Fibroblast of lung (primary cell): ENCODE measurements around the gene ASPRV1. TPM values are rescaled to one million over a fixed set of nuclear protein-coding genes. Genes with fewer than 3 reads are reported as not detected.

ENCODE experiments used
- DNase-seq, 2 donors: peaks; one replicate each; pipeline versions ENCODE4 v3.0.0 to v3.0.0-alpha.2; 2010; ENCODE audit warnings: low read depth in 2 of 2
- H2AFZ ChIP-seq: 2 replicates; pipeline ENCODE4 v1.5.1; 2012; ENCODE audit warnings: low read length, control low read depth, inconsistent platforms
- H3K27ac ChIP-seq: 2 replicates; pipeline ENCODE4 v1.5.1; 2011; ENCODE audit warnings: low read length, control low read depth; ENCODE audit not compliant: insufficient read depth
- H3K27me3 ChIP-seq: 2 replicates; pipeline ENCODE4 v1.5.1; 2011; ENCODE audit warnings: mild to moderate bottlenecking, low read length; ENCODE audit not compliant: control insufficient read depth, insufficient read depth
- H3K36me3 ChIP-seq: 2 replicates; pipeline ENCODE4 v1.5.1; 2011; ENCODE audit warnings: low read length; ENCODE audit not compliant: control insufficient read depth, insufficient read depth
- H3K4me1 ChIP-seq: 2 replicates; pipeline ENCODE4 v1.5.1; 2011; ENCODE audit warnings: low read length; ENCODE audit not compliant: control insufficient read depth, insufficient read depth; ENCODE audit errors: extremely low read depth
- H3K4me2 ChIP-seq: 2 replicates; pipeline ENCODE4 v1.5.1; 2011; ENCODE audit warnings: low read length, control low read depth; ENCODE audit not compliant: insufficient read depth; ENCODE audit errors: extremely low read depth
- H3K4me3 ChIP-seq, 4 experiments: fragments of 200-600 bp in 1 of 4; sonication (generic) in 1 of 4; replicated peaks in 1 of 4; 2 replicates each; pipeline ENCODE4 v1.5.1; 2011 to 2016; ENCODE audit warnings: low read length in 4 of 4, low read depth in 3 of 4, mild to moderate bottlenecking in 3 of 4, control low read depth in 2 of 4, inconsistent platforms in 1 of 4, mixed read lengths in 1 of 4; ENCODE audit not compliant: insufficient read depth in 1 of 4; ENCODE audit errors: control extremely low read depth in 1 of 4
- H3K79me2 ChIP-seq: 2 replicates; pipeline ENCODE4 v1.5.1; 2012; ENCODE audit warnings: mild to moderate bottlenecking, low read length, inconsistent platforms; ENCODE audit not compliant: control insufficient read depth, insufficient read depth
- H3K9ac ChIP-seq: 2 replicates; pipeline ENCODE4 v1.5.1; 2011; ENCODE audit warnings: mild to moderate bottlenecking, low read length, control low read depth; ENCODE audit not compliant: insufficient read depth
- H3K9me3 ChIP-seq: 2 replicates; pipeline ENCODE4 v1.5.1; 2012; ENCODE audit warnings: low read depth, low read length; ENCODE audit not compliant: control insufficient read depth, insufficient read depth
- H4K20me1 ChIP-seq: 2 replicates; pipeline ENCODE4 v1.5.1; 2011; ENCODE audit warnings: low read length; ENCODE audit not compliant: control insufficient read depth, insufficient read depth; ENCODE audit errors: extremely low read depth
- EZH2 ChIP-seq: IDR thresholded peaks from 2 replicates; pipeline ENCODE4 v1.5.1; 2012; ENCODE audit warnings: low read length, control low read depth, mild to moderate bottlenecking; ENCODE audit errors: missing control alignments
- polyA plus RNA-seq, 2 donors: library from polyadenylated mRNA; depleted of rRNA in 1 of 2; stranded (reverse) in 1 of 2; unstranded in 1 of 2; fragments of >200 nt; gene quantifications; 2 replicates each; pipeline ENCODE4 v1.2.1, GENCODE V29; 2011 to 2012; ENCODE audit warnings: missing spikeins in 1 of 2
- total RNA-seq: library from RNA; depleted of rRNA; stranded (reverse); fragments of >200 nt; gene quantifications from 2 replicates; pipeline ENCODE4 v1.2.1, GENCODE V29; 2014
- TF ChIP-seq, protein P1 (sequence below), 2 donors: IDR thresholded peaks in 1 of 2; conservative IDR thresholded peaks in 1 of 2; 1 replicate in 1 of 2; 2 replicates in 1 of 2; pipeline ENCODE4 v1.5.1; 2011 to 2012; ENCODE audit warnings: low read length in 2 of 2, control low read depth in 1 of 2, inconsistent platforms in 1 of 2, low read depth in 1 of 2, mild to moderate bottlenecking in 1 of 2

ASPRV1 gene
- total and polyA plus RNA-seq, 2 donors (not counting 1 experiment from before 2014, with no cell fraction given), result 0.08 to 0.33 TPM

DNA sequence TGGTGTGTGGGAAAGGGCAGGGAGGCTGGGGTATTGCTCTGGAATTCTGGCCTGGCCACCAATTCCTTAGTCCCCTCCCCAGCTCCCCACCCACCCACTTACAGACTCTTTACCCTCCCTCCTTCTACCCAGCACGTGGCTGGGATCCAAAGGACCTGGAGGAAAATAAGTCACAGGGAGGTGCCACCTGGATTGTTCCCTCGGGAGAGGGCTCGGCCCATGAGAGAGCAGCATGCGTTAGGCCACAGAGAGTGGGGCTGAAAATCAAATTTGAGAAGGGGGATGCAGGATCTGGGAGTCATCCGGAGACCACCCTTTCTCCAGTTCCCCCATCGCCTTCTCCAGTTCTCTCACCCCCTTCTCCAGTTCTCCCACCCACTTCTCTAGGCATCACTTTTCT lies 3.0 kb downstream of the ASPRV1 start:
- TF ChIP-seq, protein P1, sequence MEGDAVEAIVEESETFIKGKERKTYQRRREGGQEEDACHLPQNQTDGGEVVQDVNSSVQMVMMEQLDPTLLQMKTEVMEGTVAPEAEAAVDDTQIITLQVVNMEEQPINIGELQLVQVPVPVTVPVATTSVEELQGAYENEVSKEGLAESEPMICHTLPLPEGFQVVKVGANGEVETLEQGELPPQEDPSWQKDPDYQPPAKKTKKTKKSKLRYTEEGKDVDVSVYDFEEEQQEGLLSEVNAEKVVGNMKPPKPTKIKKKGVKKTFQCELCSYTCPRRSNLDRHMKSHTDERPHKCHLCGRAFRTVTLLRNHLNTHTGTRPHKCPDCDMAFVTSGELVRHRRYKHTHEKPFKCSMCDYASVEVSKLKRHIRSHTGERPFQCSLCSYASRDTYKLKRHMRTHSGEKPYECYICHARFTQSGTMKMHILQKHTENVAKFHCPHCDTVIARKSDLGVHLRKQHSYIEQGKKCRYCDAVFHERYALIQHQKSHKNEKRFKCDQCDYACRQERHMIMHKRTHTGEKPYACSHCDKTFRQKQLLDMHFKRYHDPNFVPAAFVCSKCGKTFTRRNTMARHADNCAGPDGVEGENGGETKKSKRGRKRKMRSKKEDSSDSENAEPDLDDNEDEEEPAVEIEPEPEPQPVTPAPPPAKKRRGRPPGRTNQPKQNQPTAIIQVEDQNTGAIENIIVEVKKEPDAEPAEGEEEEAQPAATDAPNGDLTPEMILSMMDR (conservative IDR thresholded peaks at IDR 0.05 in 1 of 2, IDR thresholded peaks at IDR 0.05 in 1 of 2; ENCODE audit: low read depth in 1 of 2, low read length in 2 of 2), result no peak
- TF ChIP-seq EZH2, result no peak
- H3K79me2 ChIP-seq, result no peaks in the 10 kb centered on the region
- H3K27me3 ChIP-seq, result peaks cover 19% of the 10 kb centered on the region
- H4K20me1 ChIP-seq, result no peaks in the 10 kb centered on the region
- no peak for DNase-seq
- H3K9me3 ChIP-seq, result no peaks in the 10 kb centered on the region
- no peak overlapping the region for H3K4me2 ChIP-seq
- H3K4me1 ChIP-seq, result no peaks in the 10 kb centered on the region
- no peak overlapping the region for H2AFZ ChIP-seq
- H3K27ac ChIP-seq, result no peak overlapping the region
- no peak overlapping the region for H3K4me3 ChIP-seq
- H3K36me3 ChIP-seq, result no peaks in the 10 kb centered on the region
- no peak overlapping the region for H3K9ac ChIP-seq

DNA sequence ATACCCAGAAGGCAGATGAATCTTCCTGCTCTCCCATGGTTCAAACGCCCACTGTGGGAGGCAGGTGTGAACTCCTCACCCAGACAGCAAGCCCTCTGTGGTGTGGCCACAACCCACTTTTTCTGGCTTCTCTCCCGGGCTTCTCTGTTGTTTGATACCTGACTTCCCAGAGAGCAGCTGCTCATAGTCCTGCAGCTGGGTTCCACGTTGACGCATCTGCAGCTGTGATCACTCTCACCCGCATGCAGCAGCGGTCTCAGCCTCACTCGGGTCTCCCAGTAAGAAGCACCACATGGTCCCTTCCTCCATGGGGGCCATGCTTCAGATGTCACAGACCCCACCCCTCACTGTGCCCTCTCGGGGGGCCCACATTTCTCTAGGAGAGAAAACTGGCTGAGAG lies 3.5 kb downstream of the ASPRV1 start:
- Histone ChIP-seq H3K27me3 (peaks cover 19% of the 10 kb centered on the region), H3K4me3 (no peak overlapping the region), H4K20me1 (no peaks in the 10 kb centered on the region), H3K4me2 (no peak overlapping the region), H3K36me3 (no peaks in the 10 kb centered on the region), H3K27ac (no peak overlapping the region), H2AFZ (no peak overlapping the region), H3K9ac (no peak overlapping the region), H3K9me3 (no peaks in the 10 kb centered on the region), H3K79me2 (no peaks in the 10 kb centered on the region), H3K4me1 (no peaks in the 10 kb centered on the region)
- TF ChIP-seq EZH2, result no peak
- TF ChIP-seq, protein P1 (conservative IDR thresholded peaks at IDR 0.05 in 1 of 2, IDR thresholded peaks at IDR 0.05 in 1 of 2; ENCODE audit: low read depth in 1 of 2, low read length in 2 of 2), result no peak
- DNase-seq, result peak in 1 of 2 donors; percentile 11

DNA sequence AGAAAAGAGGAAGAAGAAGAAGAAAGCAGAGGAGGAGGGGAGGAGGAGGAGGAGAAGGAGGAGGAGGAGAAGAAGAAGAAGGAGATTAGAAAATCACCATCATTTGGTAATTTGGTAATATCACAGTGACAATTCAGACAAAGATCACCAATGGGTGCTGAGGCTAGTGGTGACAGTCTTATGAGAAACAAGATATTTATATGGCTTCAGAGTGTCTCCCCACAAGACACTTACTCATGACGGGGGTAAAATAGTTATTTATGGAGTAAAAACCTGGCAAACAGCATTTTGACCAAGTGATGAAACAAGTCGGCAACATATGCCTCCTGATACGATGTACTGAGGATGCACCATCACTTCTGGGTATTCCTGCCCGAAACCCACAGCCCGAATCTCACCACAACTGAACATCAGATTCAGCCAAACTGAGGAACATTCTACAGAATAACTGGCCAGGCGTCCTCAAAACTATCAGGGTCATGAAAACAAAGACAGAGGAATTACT lies 4.9 kb downstream of the ASPRV1 start:
- Histone ChIP-seq H3K4me2 (no peak overlapping the region), H3K36me3 (no peaks in the 10 kb centered on the region), H3K9me3 (no peaks in the 10 kb centered on the region), H3K27ac (no peak overlapping the region), H2AFZ (no peak overlapping the region), H3K79me2 (no peaks in the 10 kb centered on the region), H4K20me1 (no peaks in the 10 kb centered on the region), H3K27me3 (peaks cover 19% of the 10 kb centered on the region), H3K9ac (no peak overlapping the region), H3K4me3 (no peak overlapping the region), H3K4me1 (no peaks in the 10 kb centered on the region)
- no peak for DNase-seq
- TF ChIP-seq, protein P1 (conservative IDR thresholded peaks at IDR 0.05 in 1 of 2, IDR thresholded peaks at IDR 0.05 in 1 of 2; ENCODE audit: low read depth in 1 of 2, low read length in 2 of 2), result no peak
- TF ChIP-seq EZH2, result no peak
